ENCODE data around the gene BNIPL.

DNA sequence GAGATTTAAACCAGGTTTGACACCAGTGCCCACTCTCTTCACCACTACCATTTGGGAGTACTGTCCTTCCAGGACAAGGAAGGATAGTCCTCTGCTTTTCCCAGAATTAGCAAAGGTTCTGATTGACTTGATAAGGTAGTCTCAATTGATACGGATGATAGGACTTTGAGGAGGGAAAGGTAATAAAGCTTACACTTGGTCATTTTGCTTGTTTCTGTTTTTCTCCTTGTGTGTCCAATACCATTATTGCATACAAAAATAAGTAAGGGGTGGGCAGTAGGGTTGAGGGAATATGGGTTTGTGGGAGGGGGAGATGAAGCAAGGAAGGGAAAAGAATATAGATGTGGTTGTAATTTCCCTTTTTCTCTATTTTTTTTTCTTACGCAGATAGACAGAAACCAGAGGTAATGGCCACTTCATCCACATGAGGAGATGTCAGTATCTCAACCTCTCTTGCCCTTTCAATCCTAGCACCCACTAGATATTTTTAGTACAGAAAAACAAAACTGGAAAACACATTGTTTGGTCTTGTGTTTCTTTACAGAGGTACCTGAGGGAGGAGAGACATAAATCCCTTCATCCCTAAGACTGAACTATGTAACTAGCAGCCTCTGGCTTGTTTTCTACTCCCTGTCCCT is 13.8 kb downstream of the BNIPL start:
- TF ChIP-seq, protein P1, sequence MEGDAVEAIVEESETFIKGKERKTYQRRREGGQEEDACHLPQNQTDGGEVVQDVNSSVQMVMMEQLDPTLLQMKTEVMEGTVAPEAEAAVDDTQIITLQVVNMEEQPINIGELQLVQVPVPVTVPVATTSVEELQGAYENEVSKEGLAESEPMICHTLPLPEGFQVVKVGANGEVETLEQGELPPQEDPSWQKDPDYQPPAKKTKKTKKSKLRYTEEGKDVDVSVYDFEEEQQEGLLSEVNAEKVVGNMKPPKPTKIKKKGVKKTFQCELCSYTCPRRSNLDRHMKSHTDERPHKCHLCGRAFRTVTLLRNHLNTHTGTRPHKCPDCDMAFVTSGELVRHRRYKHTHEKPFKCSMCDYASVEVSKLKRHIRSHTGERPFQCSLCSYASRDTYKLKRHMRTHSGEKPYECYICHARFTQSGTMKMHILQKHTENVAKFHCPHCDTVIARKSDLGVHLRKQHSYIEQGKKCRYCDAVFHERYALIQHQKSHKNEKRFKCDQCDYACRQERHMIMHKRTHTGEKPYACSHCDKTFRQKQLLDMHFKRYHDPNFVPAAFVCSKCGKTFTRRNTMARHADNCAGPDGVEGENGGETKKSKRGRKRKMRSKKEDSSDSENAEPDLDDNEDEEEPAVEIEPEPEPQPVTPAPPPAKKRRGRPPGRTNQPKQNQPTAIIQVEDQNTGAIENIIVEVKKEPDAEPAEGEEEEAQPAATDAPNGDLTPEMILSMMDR (IDR thresholded peaks at IDR 0.05; ENCODE audit: low read depth, low read length): no peak
- no peak for TF ChIP-seq EZH2phosphoT487 (IDR thresholded peaks at IDR 0.05; ENCODE audit: low read depth)
